Peyer's patch (tissue), 4 donors: ENCODE results near the gene FBLN5.

Experiments used
- CTCF ChIP-seq, 6 experiments: fragments of 450-650 bp in 4 of 6; fragments of 200-600 bp in 2 of 6; sonication (generic) in 1 of 6; IDR thresholded peaks; one replicate each; pipeline ENCODE4 v1.5.1; 2017 to 2019; ENCODE audit warnings: antibody characterized with exemption in 6 of 6, mild to moderate bottlenecking in 3 of 6, moderate library complexity in 1 of 6
- POLR2A ChIP-seq, 2 donors: fragments of 450-650 bp; IDR thresholded peaks; one replicate each; pipeline ENCODE4 v1.5.1; 2017; ENCODE audit warnings: antibody characterized with exemption in 2 of 2, mild to moderate bottlenecking in 2 of 2, moderate library complexity in 2 of 2

GRCh38 chr14:91985521-91986255 lies 38.2 kb upstream of the FBLN5 start:
- TF ChIP-seq POLR2A (IDR thresholded peaks at IDR 0.05) (no peak), CTCF (IDR thresholded peaks at IDR 0.05) (no peak)
